ENCODE results near the gene TMOD1.

- TF ChIP-seq EZH2 (IDR thresholded peaks at IDR 0.05; ENCODE audit: low read length, unreplicated experiment) (no peak), CTCF (conservative IDR thresholded peaks at IDR 0.05; ENCODE audit: low read depth, low read length) (peak; percentile 50)
Observed at GRCh38 chr9:97470076-97470475, 31.4 kb upstream of the TMOD1 start.
